GM19193 (cell line): ENCODE measurements around the gene ZDHHC19.

Experiments used
- POLR2A ChIP-seq: IDR thresholded peaks from 4 replicates; pipeline ENCODE4 v1.6.1; 2011; ENCODE audit not compliant: insufficient read depth, insufficient read length; ENCODE audit errors: extremely low read depth

Gene ZDHHC19

DNA sequence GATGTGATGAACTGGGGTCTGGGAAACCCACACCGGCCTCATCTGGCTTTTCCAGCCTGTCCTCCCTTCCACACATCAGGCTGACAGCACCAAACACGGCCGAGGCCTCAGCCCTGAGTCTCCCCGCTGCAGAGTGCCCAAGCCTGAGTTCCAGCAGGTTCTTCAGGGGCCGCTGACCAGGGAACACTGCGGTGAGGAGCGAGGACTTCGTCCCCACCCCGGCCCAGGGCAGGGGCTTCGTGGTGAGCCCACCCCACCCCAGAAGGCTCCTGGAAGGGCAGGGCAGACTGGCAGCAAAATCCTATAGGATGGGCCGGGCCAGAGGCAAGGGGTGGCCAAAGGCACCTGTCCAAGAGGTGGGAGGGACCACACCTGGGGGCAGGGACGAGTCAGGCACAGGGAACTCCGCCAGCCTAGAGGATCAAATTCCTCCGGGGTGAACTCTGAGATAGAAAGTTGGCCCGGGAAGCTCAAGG, 4.9 kb upstream of the ZDHHC19 start, which contains the start of gene SLC51A:
TSS of gene SLC51A (plus strand) at position 446 of the 476 bp plus-strand sequence. CDS start 179 bp downstream, outside the sequence.
- TF ChIP-seq POLR2A, result no peak

DNA sequence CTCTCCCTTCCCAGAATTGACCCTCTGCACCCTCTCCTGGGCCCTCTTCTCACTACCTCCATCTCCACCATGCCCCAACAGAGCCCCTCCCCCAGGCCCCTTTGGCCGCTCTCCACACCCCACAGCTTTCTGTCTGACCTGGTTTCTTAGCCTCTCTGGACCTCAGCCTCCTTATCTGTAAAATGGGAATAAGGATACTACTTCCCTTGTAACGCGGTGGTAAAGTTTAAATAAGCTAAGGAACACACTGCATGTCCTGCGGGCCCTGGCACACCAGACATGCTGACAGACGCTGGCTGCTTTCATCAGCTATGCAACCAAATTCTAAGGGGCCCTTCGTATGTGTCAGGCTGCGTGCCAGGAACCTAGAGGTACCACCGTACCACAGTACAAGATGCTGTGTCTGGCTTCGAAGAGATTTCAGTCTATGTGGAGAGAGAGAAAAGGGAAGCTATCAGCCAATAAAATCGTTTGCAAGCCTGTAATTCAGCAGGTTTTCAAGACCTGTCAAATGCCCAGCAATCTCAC, 4.4 kb upstream of the ZDHHC19 start:
- no peak for TF ChIP-seq POLR2A

DNA sequence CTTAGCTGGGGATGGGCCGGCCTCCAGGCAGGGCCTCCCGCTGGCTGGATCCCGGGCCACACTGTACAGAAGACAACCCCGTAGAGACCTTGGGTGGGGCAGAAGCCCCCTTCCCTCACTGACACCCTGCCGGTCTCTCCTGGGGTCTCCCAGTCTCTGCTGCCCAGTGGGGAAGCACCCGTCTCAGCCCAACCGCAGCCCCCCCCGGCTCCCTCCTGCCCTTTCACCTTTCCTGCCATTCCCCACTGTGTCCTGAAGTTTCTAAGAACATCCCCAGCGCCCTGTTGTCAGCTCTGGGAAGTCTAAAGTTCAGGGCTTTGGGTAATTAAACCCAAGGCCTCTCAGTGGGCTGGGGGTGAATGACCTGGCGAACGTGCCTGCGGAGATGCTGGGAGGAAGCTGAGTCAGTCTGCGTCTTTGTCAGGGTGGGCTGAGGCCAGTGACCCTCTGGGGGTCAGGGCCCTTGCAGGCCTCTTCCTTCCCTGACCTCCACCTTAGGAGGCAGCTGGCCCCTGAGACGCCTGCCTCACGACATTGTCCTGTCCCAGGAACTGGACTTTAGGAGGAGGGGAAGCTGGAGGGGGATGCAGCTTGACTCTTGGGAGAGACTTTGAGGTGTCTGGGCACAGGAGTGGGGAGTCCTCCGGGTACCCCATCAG, 3.7 kb upstream of the ZDHHC19 start:
- no peak for TF ChIP-seq POLR2A

DNA sequence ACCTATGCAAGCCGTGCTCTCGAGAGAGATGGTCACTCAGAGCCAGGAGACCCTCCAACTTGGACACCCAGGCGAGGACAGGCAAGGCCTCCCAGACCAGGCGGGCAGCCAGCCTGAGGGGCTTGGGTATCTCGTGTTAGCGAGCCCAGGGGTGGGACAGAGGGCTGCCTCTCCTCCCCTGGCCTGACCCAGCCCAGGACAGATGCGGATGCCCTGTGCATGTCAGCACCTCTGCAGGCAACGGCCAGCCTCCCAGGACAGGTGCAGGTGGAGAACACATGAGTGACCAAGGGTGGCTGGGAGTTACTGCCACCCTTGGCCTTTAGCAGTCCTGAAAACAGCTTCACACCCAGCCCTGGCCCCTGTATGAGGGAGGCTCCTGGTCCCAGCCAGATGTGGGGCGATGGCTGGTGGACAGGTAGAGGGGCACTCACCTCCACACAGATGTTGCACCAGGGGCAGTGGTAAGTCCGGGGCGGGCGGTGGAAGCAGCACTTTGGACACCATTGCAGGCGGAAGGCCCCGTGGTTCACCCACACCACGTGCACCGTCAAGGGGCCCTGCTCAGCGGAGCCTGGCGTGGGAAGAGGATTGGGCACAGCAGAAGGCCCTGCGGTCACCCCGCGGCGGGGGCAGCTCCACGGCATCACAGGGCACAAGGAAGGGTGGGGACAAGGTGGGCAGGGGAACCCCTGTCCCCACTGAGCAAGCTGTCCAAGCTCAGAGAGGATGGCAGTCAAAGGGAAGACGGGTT, 2.1 kb downstream of the ZDHHC19 start:
- TF ChIP-seq POLR2A, result no peak

DNA sequence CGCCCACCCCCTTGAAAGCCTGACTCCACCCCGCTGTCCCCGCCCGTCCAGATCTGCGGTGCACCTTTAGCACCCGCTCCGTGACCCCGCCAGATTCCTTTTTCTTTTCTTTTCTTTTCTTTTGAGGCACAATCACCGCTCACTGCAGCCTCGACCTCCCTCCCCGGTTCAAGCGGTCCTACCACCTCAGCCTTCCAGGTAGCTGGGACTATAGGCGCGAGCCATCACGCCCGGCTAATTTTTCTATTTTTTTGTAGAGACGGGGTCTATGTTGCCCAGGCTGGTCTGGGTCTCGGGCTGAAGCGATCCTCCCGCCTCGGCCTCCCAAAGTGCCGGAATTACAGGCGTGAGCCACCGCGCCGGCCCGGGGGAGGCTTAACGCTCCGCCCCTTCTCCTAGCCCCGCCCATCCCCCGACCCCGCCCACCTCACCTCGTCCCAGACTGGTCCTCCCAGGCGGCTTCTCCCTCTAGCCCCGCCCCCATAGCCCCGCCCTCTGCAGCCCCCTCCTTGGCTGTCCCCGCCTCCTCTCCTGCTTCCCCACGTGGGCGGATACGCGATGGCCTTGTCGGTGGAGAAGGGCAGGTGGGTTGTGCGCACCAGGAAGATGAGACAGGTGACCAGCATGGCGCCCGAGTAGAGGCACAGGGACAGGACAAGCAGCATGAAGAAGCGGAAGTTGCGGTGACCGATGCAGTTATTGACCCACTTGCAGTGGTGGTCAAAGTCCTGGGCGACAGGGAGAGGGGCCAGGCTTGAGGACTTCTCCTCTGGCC, 3.2 kb downstream of the ZDHHC19 start:
- TF ChIP-seq POLR2A, result no peak

DNA sequence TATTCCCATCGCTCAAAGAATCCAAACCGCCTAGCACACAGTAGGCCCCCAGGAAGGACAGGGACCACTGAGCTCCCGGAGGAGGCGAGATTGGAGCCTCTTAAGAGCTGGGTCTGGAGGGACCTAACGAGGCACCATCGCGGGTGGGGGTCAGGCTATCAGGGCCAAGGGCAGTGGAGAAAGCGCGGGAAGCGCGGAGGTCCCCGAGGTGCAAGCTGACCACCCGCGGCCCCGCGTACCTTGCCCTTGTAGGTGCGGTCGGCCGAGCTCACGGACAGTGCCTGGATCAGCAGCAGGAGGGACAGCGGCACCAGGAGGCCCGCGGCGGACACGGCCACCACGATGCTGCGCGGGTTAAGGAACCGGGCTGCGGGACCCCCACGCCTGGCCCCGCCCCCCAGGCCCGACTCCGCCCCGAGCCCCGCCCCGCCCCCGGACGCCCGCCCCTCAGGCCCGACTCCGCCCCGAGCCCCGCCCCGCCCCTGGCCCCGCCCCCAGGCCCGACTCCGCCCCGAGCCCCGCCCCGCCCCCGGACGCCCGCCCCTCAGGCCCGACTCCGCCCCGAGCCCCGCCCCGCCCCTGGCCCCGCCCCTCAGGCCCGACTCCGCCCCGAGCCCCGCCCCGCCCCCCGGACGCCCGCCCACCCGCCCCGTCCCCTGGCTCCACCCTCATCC, 3.9 kb downstream of the ZDHHC19 start:
- no peak for TF ChIP-seq POLR2A

DNA sequence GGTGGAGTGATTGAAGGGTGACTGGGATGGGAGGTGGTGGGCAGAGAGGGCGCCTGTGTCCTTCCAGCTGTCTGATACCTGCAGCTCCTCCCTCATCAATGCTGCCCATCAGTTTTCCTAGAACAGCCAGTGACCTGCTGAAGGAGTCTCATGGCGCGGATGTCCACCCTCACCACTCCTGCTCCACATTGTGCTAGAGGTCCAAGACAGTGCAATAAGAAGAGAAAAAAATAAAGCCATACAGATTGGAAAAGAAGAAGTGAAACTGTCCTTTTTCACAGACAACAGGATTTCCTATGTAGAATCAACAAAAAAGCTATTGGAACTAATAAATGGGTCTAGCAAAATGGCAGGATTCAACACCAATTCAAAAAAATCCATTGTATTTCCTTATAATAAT, 7.4 kb downstream of the ZDHHC19 start:
- no peak for TF ChIP-seq POLR2A

DNA sequence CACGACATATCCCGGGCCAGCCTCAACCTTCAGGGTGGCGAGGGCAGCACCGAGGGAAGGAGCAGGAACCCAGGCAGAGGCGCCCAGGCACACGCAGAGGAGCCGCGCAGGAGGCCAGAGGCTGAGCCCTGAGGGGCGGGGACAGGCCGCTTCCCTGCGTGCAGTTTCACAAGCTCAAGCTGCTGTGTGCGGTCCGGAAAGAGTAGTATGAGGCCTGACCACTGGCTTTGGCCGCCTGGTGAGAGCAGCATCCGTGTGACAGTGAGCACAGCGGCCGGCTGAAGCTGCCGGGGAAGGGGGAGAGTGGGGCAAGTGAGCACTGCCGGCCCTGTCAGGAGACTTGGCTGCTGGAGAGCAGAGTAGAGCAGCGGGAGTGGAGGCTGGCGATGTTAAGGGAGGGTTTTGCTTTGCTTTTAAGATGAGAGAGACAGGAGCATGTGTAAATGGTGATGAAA, 8.7 kb downstream of the ZDHHC19 start:
- no peak for TF ChIP-seq POLR2A

DNA sequence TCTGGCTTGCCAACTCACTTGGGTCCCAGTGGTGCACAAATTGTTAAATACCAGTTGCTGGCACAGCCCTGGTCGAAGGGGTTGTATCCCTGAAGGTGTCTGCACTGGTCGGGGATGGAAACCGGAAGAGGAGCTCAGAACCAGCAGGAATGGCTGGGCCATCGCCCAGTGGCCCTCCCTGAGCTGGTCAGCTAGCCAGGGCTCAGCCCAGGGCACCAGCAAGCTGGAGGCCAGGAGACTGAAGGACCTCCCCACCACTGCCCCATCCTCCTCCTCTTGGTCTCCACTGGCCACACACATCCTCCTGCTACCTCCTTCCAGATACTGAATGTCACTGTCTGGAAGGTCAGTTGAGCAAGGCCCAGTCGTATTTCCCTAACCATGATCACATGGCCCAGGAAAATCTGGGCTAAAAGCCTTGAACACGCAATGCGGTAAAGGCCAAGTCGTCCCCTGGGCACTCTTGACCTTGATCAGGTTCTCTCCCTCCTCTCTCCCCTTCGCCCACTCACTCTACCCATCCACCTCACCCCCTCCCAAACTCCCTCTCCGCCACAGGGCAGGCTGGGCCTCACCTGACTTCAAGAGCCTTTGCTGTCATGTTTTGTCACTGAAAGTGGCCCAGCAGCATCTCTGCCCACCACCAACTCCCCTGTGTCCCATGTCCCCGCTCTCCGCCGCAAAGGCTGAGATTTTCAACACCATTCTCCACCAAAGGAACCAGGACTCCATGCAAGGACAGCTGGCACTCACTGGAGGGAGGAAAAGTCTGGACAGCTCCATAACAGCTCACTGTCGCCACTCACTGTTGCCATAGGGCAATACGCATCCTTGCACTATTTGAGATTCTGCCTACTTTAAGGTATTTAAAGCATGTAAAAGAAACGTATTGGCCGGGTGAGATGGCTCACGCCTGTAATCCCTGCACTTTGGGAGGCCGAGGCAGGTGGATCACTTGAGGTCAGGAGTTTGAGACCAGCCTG, 12.1 kb downstream of the ZDHHC19 start:
- TF ChIP-seq POLR2A, result no peak

DNA sequence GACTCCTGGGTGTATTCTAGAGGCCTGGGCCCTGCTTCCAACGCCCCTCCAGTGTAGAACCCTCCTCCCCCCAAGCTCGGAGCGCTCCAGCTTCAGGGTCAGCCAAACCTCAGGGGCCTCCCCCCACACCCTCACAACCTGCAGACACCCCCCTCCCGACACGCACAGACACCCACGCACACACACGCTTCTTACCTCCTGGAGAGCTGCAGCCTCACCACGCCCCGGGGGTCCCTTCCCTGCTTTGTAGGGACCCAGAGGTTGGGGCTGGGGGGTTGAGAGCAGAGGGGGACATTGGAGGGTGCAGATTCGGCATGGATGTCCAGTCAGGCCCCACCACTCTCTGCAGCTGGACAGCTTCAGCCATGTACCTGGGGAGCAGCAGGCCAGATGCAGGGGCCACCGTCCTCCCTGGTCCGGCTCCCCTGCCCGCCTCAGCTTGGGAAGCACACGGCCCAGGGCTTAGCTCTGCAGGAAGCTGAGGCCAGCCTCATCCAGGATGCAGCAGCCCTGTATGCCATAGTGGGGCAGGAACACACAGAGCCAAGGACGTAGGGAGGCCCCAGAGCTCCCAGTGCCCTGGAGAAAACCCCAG, 13.0 kb downstream of the ZDHHC19 start:
- no peak for TF ChIP-seq POLR2A

DNA sequence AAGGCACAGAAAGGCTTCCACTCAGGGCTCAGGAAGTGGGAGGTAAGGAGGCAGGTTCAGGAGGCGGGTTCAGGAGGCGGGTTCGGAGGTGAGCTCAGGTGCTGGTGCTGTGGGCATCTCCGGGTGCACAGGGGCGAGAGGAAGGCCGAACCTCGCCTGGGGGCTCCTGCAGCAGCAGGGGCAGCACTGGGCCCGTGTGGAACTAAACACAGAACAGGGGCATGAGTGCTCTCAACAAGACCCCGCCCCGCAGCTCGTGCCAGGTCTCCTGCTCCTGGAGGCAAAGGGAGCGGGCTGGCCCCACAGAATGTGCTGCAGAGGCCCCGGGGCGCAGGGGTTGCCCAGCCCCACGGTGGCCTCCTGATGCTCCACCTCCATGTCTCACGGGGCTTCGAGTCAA, 13.7 kb downstream of the ZDHHC19 start:
- TF ChIP-seq POLR2A, result no peak

DNA sequence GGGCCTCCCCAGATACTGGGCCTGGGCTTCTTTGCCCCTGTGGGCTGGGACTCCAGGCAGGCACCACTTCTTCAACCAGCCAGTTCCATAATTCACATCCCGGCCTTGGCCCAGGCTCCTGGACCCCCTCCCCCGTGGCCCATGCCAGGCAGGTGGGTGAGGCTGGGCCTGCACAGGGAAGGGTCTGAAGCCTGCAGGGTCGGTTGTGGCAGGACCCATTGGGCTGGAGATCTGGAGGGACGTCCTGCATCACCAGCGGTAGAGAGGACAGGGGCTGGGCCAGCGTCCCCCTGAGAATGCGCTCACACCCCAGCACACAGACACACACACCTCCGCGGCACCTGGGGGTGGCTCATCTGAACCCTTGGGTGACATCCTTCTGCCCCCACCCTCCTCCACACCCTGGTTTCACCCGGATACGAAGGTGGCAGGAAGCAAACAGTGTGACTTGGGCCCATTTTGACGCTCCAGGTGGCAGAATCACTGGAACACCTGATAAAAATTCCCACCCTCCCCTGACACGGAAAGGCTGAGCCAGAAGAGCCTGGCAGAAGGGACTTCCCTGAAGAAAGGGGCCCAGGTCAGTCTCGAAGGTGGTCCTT, 15.4 kb downstream of the ZDHHC19 start:
- TF ChIP-seq POLR2A, result no peak

DNA sequence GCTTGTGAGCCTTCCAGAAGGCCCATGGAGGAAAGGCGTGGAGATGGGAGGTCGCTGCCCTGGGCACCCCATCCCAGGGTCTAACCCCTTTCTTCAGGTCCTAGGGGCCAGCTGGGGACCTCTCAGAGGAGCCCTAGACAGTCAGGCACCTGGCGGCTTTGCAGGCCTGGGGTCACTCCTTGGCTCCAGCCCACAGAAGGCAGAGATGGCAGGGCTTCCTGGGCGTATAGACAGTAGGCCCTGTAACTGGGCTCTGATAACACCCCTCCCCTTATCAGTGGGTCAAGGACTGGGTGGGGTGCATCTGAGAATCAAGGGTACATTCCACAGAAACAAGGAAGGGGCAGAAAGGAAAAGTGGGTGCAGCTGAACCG, 16.7 kb downstream of the ZDHHC19 start:
- TF ChIP-seq POLR2A, result no peak
